Gastroesophageal sphincter (tissue), 4 donors: ENCODE results near the gene RNU5D-1. TPM values are rescaled to one million over a fixed set of nuclear protein-coding genes. Genes with fewer than 3 reads are reported as not detected.

Experiments used
- ATAC-seq: fragments of 150-250 bp; one replicate; pipeline ENCODE4 v1.9.1; 2016; ENCODE audit warnings: mild to moderate bottlenecking, moderate library complexity
- H3K27ac ChIP-seq, 4 donors: fragments of 200-600 bp; sonication (generic) in 3 of 4; 1 replicate in 3 of 4; 2 replicates in 1 of 4; pipeline ENCODE4 v1.5.1; 2016 to 2019
- H3K27me3 ChIP-seq: fragments of 200-600 bp; sonication (generic); one replicate; pipeline ENCODE4 v1.5.1; 2019
- H3K36me3 ChIP-seq, 2 donors: fragments of 200-600 bp; sonication (generic); one replicate each; pipeline ENCODE4 v1.5.1; 2019; ENCODE audit warnings: control low read depth in 1 of 2
- H3K4me1 ChIP-seq, 3 donors: fragments of 200-600 bp; sonication (generic); 1 replicate in 2 of 3; 2 replicates in 1 of 3; pipeline ENCODE4 v1.5.1; 2016 to 2019; ENCODE audit warnings: control low read depth in 2 of 3
- H3K4me3 ChIP-seq, 2 donors: fragments of 200-600 bp; sonication (generic); one replicate each; pipeline ENCODE4 v1.5.1; 2019; ENCODE audit warnings: mild to moderate bottlenecking in 1 of 2, moderate library complexity in 1 of 2
- H3K9me3 ChIP-seq, 3 donors: fragments of 200-600 bp; sonication (generic); one replicate each; pipeline ENCODE4 v1.5.1; 2017 to 2019; ENCODE audit warnings: control low read depth in 2 of 3
- EP300 ChIP-seq: sonication (generic); formaldehyde crosslinking; IDR thresholded peaks from one replicate; pipeline ENCODE4 v1.6.1; 2017; ENCODE audit warnings: antibody characterized with exemption, mild to moderate bottlenecking
- POLR2A ChIP-seq, 2 donors: fragments of 450-650 bp; IDR thresholded peaks; one replicate each; pipeline ENCODE4 v1.6.1; 2017; ENCODE audit warnings: antibody characterized with exemption in 2 of 2, mild to moderate bottlenecking in 2 of 2, moderate library complexity in 1 of 2
- POLR2AphosphoS5 ChIP-seq: sonication (generic); formaldehyde crosslinking; IDR thresholded peaks from one replicate; pipeline ENCODE4 v1.6.1; 2017; ENCODE audit warnings: antibody characterized with exemption
- WGBS, 2 donors: methylation state at CpG; one replicate each; pipeline ENCODE4 v1.1.5; 2018; ENCODE audit warnings: low coverage in 1 of 2; 5-methylcytosine and 5-hydroxymethylcytosine counted together
- total RNA-seq, 4 donors: library from RNA; depleted of rRNA; stranded (reverse); fragments of >200 nt; gene quantifications; one replicate each; pipeline ENCODE4 v1.1.0, GENCODE V29; 2016
- TF ChIP-seq, protein P1 (sequence below), 4 experiments: fragments of 200-600 bp in 2 of 4; fragments of 450-650 bp in 2 of 4; sonication (generic) in 1 of 4; IDR thresholded peaks; one replicate each; pipeline ENCODE4 v1.5.1; 2017 to 2019; ENCODE audit warnings: antibody characterized with exemption in 4 of 4, mild to moderate bottlenecking in 2 of 4, moderate library complexity in 2 of 4

The RNU5D-1 gene
- total RNA-seq, 4 donors from 2014 or later: not detected

DNA sequence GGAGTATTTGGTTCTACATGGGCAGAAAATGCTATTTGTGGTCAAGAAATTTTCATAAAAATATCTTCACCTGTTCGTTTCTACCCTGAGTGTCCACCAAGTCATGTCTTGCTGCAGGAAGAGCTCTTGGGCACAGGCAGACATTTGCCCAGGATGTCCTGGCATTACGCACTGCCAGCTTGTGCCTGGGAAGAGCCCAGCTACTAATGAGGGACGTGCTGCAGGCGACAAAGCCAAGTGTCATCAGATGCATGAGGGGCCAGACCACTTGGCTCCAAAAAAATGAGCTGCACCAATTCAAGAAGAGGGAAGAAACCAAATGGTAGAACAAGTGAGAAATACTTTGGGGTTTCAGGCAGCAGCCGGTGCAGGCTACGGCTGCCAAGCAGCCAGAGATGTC, 12.9 kb downstream of the RNU5D-1 start:
- peaks cover 0 to 20% (median 0%) of the 10 kb centered on the region in 3 donors for H3K4me1 ChIP-seq
- TF ChIP-seq POLR2A (IDR thresholded peaks at IDR 0.05): no peak
- no peak for TF ChIP-seq POLR2AphosphoS5
- TF ChIP-seq, protein P1, sequence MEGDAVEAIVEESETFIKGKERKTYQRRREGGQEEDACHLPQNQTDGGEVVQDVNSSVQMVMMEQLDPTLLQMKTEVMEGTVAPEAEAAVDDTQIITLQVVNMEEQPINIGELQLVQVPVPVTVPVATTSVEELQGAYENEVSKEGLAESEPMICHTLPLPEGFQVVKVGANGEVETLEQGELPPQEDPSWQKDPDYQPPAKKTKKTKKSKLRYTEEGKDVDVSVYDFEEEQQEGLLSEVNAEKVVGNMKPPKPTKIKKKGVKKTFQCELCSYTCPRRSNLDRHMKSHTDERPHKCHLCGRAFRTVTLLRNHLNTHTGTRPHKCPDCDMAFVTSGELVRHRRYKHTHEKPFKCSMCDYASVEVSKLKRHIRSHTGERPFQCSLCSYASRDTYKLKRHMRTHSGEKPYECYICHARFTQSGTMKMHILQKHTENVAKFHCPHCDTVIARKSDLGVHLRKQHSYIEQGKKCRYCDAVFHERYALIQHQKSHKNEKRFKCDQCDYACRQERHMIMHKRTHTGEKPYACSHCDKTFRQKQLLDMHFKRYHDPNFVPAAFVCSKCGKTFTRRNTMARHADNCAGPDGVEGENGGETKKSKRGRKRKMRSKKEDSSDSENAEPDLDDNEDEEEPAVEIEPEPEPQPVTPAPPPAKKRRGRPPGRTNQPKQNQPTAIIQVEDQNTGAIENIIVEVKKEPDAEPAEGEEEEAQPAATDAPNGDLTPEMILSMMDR (IDR thresholded peaks at IDR 0.05): no peak
- TF ChIP-seq EP300: no peak
- no peaks in the 10 kb centered on the region for H3K27me3 ChIP-seq
- H3K27ac ChIP-seq: no peak overlapping the region
- H3K36me3 ChIP-seq: no peaks in the 10 kb centered on the region
- no peaks in the 10 kb centered on the region for H3K9me3 ChIP-seq
- ATAC-seq: no peak
- WGBS, 2 donors: 43 to 71% methylated on average over 1 to 5 of the region's 6 CpGs
- H3K4me3 ChIP-seq: no peak overlapping the region

DNA sequence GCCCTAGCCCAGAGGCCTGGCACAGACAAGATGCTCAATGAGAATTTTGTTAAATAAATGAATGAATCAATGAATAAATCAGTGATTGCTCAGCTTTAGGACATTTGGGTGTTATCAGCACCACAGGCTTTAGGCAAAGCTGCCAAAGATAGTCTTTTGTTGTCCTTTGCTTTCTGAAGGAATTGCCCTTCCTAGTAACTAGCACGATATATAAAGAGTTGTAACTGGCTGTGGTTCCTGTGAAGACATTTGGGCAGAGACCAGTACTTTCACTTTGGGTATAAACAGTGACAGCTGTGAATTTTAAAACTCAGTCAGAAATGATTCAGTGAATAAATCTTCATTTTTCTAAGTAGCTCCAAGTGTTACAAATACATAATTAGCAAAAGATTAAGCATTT, 13.3 kb downstream of the RNU5D-1 start:
- ATAC-seq: no peak
- Histone ChIP-seq H3K36me3 (no peaks in the 10 kb centered on the region), H3K4me3 (no peak overlapping the region), H3K4me1 (peaks cover 0 to 20% (median 0%) of the 10 kb centered on the region in 3 donors), H3K27me3 (no peaks in the 10 kb centered on the region), H3K27ac (no peak overlapping the region), H3K9me3 (no peaks in the 10 kb centered on the region)
- TF ChIP-seq POLR2AphosphoS5 (no peak), EP300 (no peak), POLR2A (IDR thresholded peaks at IDR 0.05) (no peak)
- TF ChIP-seq, protein P1 (IDR thresholded peaks at IDR 0.05): no peak
- 36 to 57% methylated on average over 1 of the region's 1 CpG for WGBS, 2 donors

DNA sequence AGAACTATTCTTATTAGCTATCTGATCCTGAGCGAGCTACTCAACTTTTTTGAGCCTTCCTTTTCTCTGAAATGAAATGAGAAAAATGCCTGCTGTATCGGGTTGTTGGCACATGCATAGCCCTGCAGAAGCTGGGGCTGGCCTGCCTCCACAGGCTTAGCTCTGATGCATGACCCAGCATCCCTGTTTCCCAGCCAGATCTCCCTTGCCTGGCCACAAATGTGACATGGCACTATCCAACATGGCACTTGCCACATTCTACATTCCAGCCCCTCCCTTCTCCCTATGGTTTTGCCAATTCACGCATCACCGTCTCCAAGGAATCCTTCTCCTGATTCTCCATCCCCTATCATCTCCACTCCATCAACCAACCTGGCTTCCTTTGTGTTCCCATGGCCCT, 13.8 kb downstream of the RNU5D-1 start:
- no peak for ATAC-seq
- H3K36me3 ChIP-seq: no peaks in the 10 kb centered on the region
- H3K27me3 ChIP-seq: no peaks in the 10 kb centered on the region
- no peak overlapping the region for H3K4me3 ChIP-seq
- 81 to 92% methylated on average over 2 to 3 of the region's 4 CpGs for WGBS, 2 donors
- no peaks in the 10 kb centered on the region for H3K9me3 ChIP-seq
- H3K4me1 ChIP-seq: peaks cover 0 to 20% (median 0%) of the 10 kb centered on the region in 3 donors
- TF ChIP-seq, protein P1 (IDR thresholded peaks at IDR 0.05): no peak
- TF ChIP-seq EP300 (no peak), POLR2AphosphoS5 (no peak), POLR2A (IDR thresholded peaks at IDR 0.05) (no peak)
- H3K27ac ChIP-seq: no peak overlapping the region

DNA sequence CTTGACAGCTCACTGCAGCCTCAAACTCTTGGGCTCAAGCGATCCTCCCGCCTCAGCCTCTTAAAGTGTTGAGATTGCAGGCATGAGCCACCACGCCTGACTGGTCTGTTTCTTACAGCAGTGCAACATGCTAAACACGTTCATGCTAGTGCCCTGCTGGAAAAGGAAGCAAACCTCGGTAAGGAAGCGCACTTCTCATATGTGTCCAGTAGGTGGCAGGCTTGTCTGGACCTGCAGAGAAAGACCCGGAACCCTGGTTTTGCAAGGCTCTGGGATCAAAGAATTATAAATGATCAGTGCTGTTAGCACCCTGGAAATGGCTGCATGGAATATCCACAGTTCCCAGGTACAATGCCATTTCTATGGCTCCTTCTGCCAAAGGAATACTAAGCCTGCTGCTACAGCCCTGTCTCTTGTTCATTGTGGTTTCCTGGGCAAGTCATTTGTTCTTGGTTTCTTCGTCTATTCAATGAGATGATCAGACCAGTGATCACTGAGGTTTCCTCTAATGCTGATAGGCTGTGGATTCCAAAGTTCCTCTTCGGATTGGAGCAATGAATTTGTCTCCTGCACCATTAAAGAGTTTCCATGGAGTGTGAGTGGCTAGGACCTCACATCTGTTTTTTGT, 15.9 kb downstream of the RNU5D-1 start:
- Histone ChIP-seq H3K36me3 (no peaks in the 10 kb centered on the region), H3K27me3 (no peaks in the 10 kb centered on the region), H3K9me3 (no peaks in the 10 kb centered on the region), H3K4me3 (no peak overlapping the region), H3K27ac (no peak overlapping the region), H3K4me1 (peaks cover 0 to 20% (median 0%) of the 10 kb centered on the region in 3 donors)
- TF ChIP-seq POLR2AphosphoS5 (no peak), POLR2A (IDR thresholded peaks at IDR 0.05) (no peak), EP300 (no peak)
- TF ChIP-seq, protein P1 (IDR thresholded peaks at IDR 0.05): peak; percentile 73 to 89 (median 81)
- WGBS, 2 donors: 19 to 58% methylated on average over 2 to 3 of the region's 9 CpGs
- ATAC-seq: peak; percentile 71

DNA sequence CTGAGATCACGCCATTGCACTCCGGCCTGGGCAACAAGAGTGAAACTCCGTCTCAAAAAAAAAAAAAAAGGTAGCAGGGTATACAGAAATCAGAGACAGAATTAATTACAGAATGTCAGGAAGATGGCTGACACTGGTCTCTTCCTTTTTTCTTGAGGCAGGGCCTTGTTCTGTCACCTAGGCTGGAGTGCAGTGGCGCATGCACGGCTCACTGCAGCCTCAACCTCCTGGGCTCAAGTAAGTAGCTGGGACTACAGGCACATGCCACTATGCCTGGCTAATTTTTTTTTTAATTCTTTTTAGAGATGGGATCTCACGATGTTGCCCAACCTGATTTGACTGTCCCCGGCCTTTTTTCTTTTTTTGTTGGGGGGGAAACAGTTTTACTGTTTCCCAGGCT, 16.4 kb downstream of the RNU5D-1 start:
- no peaks in the 10 kb centered on the region for H3K9me3 ChIP-seq
- peaks cover 0 to 20% (median 0%) of the 10 kb centered on the region in 3 donors for H3K4me1 ChIP-seq
- H3K27me3 ChIP-seq: no peaks in the 10 kb centered on the region
- H3K4me3 ChIP-seq: no peak overlapping the region
- no peak overlapping the region for H3K27ac ChIP-seq
- TF ChIP-seq, protein P1 (IDR thresholded peaks at IDR 0.05): no peak
- TF ChIP-seq POLR2A (IDR thresholded peaks at IDR 0.05) (no peak), POLR2AphosphoS5 (no peak), EP300 (no peak)
- H3K36me3 ChIP-seq: no peaks in the 10 kb centered on the region
- no peak for ATAC-seq
- 72 to 73% methylated on average over 4 to 7 of the region's 7 CpGs for WGBS, 2 donors
